ENCODE data around the gene GPR146. TPM values are rescaled to one million over a fixed set of nuclear protein-coding genes. Genes with fewer than 3 reads are reported as not detected.

The GPR146 gene
- total RNA-seq, 1 experiment from 2014 or later, result 0.95 TPM

DNA sequence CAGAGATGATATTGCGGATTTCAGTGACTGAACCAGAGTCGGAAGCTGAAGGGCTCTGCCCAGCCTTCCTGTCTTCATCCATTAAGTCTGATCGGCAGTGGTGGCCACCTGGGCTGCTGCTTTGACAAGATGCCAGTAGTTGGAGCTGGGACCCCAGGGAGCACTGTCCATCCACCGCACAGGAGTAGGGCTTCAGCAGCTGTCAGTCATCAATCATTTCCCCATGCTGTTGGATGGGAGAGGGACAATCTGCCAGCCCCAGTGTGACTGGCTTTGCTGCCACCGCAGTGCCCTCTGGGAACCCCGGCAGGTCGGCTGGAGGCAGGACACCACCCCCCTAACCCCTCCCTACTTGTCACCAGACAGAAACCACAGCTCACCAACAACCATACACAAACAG is 23.0 kb upstream of the GPR146 start:
- no peak overlapping the region for H3K27ac ChIP-seq (ENCODE audit: low read depth, low read length, poor library complexity, severe bottlenecking)
- no peaks in the 10 kb centered on the region for H3K9me3 ChIP-seq (ENCODE audit: low read depth, low read length, poor library complexity, severe bottlenecking)
- H3K4me3 ChIP-seq (ENCODE audit: low read depth, low read length, poor library complexity, severe bottlenecking), result no peak overlapping the region
- no TSS peak for BruUV-seq (replicated peaks)
- CTCF ChIA-PET, result no interaction called here
- POLR2A ChIA-PET (ENCODE audit: low non-redundant PET), result no interaction called here
- intact Hi-C loops (cut with micrococcal nuclease; ENCODE audit: unreplicated experiment), result no loop called here
- no peak for TF ChIP-seq EZH2 (IDR thresholded peaks at IDR 0.05; ENCODE audit: borderline replicate concordance, low read depth, low read length, poor library complexity, severe bottlenecking)
- TF ChIP-seq CTCF (conservative IDR thresholded peaks at IDR 0.05; ENCODE audit: low read depth, low read length), result no peak
- no peaks in the 10 kb centered on the region for H3K27me3 ChIP-seq (replicated peaks; ENCODE audit: insufficient read depth, low read depth, low read length, poor library complexity)
- H3K4me1 ChIP-seq (ENCODE audit: insufficient read depth, low read length, poor library complexity, severe bottlenecking), result peaks cover 8% of the 10 kb centered on the region
- no peak for DNase-seq (ENCODE audit: low spot score)
- H3K36me3 ChIP-seq (ENCODE audit: insufficient read depth, low read length, poor library complexity, severe bottlenecking), result peaks cover 12% of the 10 kb centered on the region

DNA sequence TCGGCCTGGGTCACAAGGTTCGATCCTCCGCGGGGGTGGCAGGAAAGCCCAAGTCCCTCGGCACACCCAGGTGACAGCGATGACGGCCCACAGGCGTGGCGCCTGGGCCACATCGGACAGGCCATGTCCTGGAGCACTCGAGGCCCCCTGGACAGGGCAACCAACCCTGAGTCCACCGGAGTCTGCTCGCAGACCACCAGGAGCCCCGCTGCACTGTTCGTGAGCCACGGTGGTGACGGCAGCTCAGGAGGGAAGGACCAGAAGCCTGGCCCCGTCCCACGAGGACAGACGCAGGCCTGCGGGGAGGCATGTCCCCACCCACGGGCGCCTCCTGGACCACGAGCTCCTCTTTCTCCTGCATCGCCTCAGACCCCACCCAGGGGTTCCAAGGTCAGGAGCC is 22.4 kb upstream of the GPR146 start:
- POLR2A ChIA-PET (ENCODE audit: low non-redundant PET), result no interaction called here

GRCh38 chr7:1022356-1022755 is 22.0 kb upstream of the GPR146 start:
- TF ChIP-seq CTCF (conservative IDR thresholded peaks at IDR 0.05; ENCODE audit: low read depth, low read length), result no peak
- no peak for TF ChIP-seq EZH2 (IDR thresholded peaks at IDR 0.05; ENCODE audit: borderline replicate concordance, low read depth, low read length, poor library complexity, severe bottlenecking)
- Histone ChIP-seq H3K27ac (ENCODE audit: low read depth, low read length, poor library complexity, severe bottlenecking) (no peak overlapping the region), H3K27me3 (replicated peaks; ENCODE audit: insufficient read depth, low read depth, low read length, poor library complexity) (no peaks in the 10 kb centered on the region), H3K36me3 (ENCODE audit: insufficient read depth, low read length, poor library complexity, severe bottlenecking) (peaks cover 18% of the 10 kb centered on the region), H3K4me3 (ENCODE audit: low read depth, low read length, poor library complexity, severe bottlenecking) (no peak overlapping the region), H3K4me1 (ENCODE audit: insufficient read depth, low read length, poor library complexity, severe bottlenecking) (peaks cover 8% of the 10 kb centered on the region), H3K9me3 (ENCODE audit: low read depth, low read length, poor library complexity, severe bottlenecking) (no peaks in the 10 kb centered on the region)
- no peak for DNase-seq (ENCODE audit: low spot score)
- intact Hi-C loops (cut with micrococcal nuclease; ENCODE audit: unreplicated experiment), result no loop called here
- BruUV-seq (replicated peaks), result no TSS peak
- CTCF ChIA-PET, result no interaction called here
- POLR2A ChIA-PET (ENCODE audit: low non-redundant PET), result no interaction called here

More for the DNA sequence above, 22.4 kb upstream of the GPR146 start:
- H3K4me1 ChIP-seq (ENCODE audit: insufficient read depth, low read length, poor library complexity, severe bottlenecking), result peaks cover 8% of the 10 kb centered on the region
- no peak overlapping the region for H3K4me3 ChIP-seq (ENCODE audit: low read depth, low read length, poor library complexity, severe bottlenecking)
- no peaks in the 10 kb centered on the region for H3K27me3 ChIP-seq (replicated peaks; ENCODE audit: insufficient read depth, low read depth, low read length, poor library complexity)
- no TSS peak for BruUV-seq (replicated peaks)
- DNase-seq (ENCODE audit: low spot score), result no peak
- H3K27ac ChIP-seq (ENCODE audit: low read depth, low read length, poor library complexity, severe bottlenecking), result no peak overlapping the region
- peaks cover 18% of the 10 kb centered on the region for H3K36me3 ChIP-seq (ENCODE audit: insufficient read depth, low read length, poor library complexity, severe bottlenecking)
- H3K9me3 ChIP-seq (ENCODE audit: low read depth, low read length, poor library complexity, severe bottlenecking), result no peaks in the 10 kb centered on the region
- TF ChIP-seq CTCF (conservative IDR thresholded peaks at IDR 0.05; ENCODE audit: low read depth, low read length), result no peak
- TF ChIP-seq EZH2 (IDR thresholded peaks at IDR 0.05; ENCODE audit: borderline replicate concordance, low read depth, low read length, poor library complexity, severe bottlenecking), result no peak
- CTCF ChIA-PET, result no interaction called here
- intact Hi-C loops (cut with micrococcal nuclease; ENCODE audit: unreplicated experiment), result no loop called here

Data from A673 (cell line).